ENCODE measurements around the gene MRPL49. TPM values are rescaled to one million over a fixed set of nuclear protein-coding genes. Genes with fewer than 3 reads are reported as not detected.
"Not testable (repeated sequence)": the region's sequence is repeated elsewhere in the genome, so short reads cannot be mapped to it uniquely, and the experiment has no call there.

Gene MRPL49
- polyA plus RNA-seq, 6 donors from 2014 or later = 68.8 to 111 (median 102) TPM

DNA sequence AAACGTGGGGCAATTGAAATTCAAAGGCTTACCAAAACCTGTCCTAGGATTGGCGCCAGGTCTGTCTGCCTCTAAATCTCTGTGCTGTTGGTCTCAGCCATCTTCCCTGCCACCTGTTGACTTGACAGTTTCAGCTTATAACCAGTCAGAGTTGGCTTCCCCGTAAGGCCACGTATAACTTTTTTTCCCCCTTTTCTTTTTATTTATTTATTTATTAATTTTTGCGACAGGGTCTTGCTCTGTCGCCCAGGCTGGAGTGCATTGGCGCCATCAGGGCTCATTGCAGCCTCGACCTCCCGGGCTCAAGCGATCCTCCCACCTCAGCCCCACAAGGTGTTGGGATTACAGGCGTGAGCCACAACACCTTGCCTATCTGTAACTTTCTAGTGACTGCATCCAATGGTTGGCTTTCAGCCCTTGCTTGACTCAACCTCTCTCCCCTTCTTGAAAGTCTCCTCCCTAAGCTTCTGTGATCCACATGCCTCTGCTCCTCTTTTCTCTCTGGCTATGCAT, 13.6 kb downstream of the MRPL49 start:
- Mint-ChIP-seq H3K27ac (peak overlapping the region in 5 of 6 donors; percentile 97 to 100 (median 99)), H3K36me3 (peaks cover 6 to 27% of the 10 kb centered on the region in 2 donors), H3K27me3 (no peaks in the 10 kb centered on the region), H3K4me1 (peaks cover 48 to 57% (median 55%) of the 10 kb centered on the region in 3 donors), H3K4me3 (peak overlapping the region; percentile 91 to 100 (median 99)), H3K9me3 (no peaks in the 10 kb centered on the region)
- DNase-seq (no peak), ATAC-seq (ENCODE audit: low read depth in 2 of 2) (no peak)

DNA sequence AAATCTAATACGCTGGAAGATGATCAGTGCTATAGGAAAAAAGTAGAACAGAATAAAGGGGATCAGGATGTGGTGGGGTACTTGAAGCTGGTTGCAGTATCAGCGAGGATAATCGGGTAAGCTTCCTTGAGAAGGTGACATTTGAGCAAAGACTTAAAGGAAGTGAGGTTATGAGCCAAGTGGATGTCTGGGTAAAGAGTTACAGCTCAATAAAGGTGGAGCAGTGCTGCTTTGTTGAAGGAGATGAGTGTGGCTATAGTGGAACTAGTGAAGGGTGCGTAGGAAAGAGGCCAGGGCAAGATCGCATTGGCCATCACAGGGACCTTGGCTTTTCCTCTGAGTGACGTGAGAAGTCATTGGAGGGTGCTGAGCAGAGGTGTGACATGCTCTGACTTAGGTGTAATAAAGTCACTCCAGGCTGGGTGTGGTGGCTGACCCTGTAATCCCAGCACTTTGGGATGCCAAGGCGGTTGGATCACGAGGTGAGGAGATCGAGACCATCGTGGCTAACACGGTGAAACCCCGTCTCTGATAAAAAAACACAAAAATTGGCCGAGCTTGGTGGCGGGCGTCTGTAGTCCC, 14.5 kb downstream of the MRPL49 start:
- DNase-seq (no peak), ATAC-seq (ENCODE audit: low read depth in 2 of 2) (no peak)
- peaks cover 38 to 50% (median 45%) of the 10 kb centered on the region in 3 donors for H3K4me1 Mint-ChIP-seq
- H3K27ac Mint-ChIP-seq = peak overlapping the region in 4 of 6 donors; percentile 5 to 97 (median 88)
- H3K36me3 Mint-ChIP-seq = peaks cover 6 to 27% of the 10 kb centered on the region in 2 donors
- peak overlapping the region in 6 of 8 donors; percentile 47 to 100 (median 94) for H3K4me3 Mint-ChIP-seq
- no peaks in the 10 kb centered on the region for H3K27me3 Mint-ChIP-seq
- H3K9me3 Mint-ChIP-seq = no peaks in the 10 kb centered on the region

DNA sequence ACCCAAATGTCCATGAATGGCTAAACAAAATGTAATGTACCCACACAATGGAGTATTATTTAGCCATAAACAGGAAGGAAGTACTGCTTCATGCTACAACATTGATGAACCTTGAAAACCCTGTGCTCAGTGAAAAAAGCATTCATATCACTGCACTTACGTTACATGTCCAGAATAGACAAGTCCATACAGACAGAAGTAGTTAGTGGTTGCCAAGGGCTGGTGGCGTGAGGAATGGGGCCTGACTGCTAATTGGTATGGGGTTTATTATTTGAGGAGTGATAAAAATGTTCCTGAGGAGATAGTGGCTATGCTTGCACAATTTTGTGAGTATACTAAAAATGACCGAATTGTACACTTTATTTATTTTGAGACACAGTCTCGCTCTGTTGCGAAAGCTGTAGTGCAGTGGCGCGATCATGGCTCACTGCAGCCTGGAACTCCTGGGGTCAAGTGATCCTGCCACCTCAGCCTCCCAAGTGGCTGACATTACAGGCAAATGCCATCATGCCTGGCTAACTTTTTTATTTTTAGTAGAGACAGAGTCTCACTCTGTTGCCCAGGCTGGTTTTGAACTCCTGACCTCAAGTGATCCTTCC, 19.9 kb downstream of the MRPL49 start:
- Mint-ChIP-seq H3K9me3 (no peaks in the 10 kb centered on the region), H3K27me3 (no peaks in the 10 kb centered on the region), H3K36me3 (no peaks in the 10 kb centered on the region), H3K4me1 (peaks cover 18 to 32% (median 32%) of the 10 kb centered on the region in 3 donors), H3K4me3 (no peak overlapping the region), H3K27ac (peak overlapping the region in 1 of 6 donors; percentile 4)
- no peak for ATAC-seq (ENCODE audit: low read depth in 2 of 2)
- DNase-seq = no peak

DNA sequence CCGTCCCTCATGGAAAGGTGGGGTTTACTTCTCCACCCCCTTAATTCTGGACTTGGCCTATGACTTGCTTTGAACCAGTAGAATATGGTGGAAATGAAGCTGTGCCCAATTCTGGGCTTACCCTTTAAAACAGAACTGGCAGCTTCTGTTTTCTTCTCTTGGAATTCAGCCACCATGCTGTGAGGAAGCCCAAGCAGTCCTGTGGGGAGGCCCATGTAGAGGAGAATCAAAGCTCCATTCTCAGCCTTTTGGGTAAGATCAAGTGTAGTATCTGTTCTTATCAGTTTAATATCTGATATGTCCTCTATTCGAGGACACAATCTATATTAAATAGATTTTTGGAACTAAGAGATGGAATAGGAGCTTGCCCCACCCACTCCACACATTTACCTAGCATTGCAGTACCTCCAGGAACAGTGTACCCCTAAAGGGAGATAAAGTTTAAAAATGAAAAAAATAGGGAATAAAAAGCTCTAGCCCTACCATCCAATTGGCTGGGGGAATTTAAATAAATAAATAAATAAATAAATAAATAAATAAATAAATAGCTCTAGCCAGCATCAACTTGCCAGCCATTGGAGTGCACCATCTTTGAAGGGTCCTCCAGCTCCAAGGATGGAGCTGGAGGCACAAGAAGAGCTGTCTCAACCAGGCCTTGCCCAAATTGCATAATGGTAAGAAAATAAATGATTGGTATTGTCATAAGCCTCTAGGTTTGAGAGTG, 25.4 kb downstream of the MRPL49 start:
- H3K27me3 Mint-ChIP-seq = no peaks in the 10 kb centered on the region
- no peak for DNase-seq
- no peak overlapping the region for H3K27ac Mint-ChIP-seq
- H3K4me3 Mint-ChIP-seq = no peak overlapping the region
- H3K36me3 Mint-ChIP-seq = no peaks in the 10 kb centered on the region
- peaks cover 31 to 40% (median 39%) of the 10 kb centered on the region in 3 donors for H3K4me1 Mint-ChIP-seq
- ATAC-seq (ENCODE audit: low read depth in 2 of 2) = no peak
- H3K9me3 Mint-ChIP-seq = peaks cover 0 to 3% (median 0%) of the 10 kb centered on the region in 7 donors

DNA sequence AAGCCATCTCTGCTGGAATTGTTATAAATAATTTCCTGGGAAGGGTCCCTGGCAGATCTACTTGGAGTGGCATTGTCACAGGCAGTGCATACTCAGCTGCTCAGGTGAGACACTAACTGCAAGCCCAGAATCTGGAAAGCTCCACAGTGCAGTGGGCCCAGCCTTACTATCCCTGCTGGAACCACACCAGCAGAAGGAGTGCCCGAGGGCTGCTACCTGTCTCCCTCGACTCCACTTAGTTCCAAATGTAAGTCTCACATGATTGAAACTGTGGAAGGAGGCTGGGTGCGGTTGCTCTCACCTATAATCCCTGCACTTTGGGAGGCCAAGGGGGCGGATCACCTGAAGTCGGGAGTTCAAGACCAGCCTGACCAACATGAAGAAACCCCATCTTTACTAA, 26.5 kb downstream of the MRPL49 start:
- H3K27me3 Mint-ChIP-seq = no peaks in the 10 kb centered on the region
- ATAC-seq (ENCODE audit: low read depth in 2 of 2) = no peak
- DNase-seq = no peak
- H3K36me3 Mint-ChIP-seq = no peaks in the 10 kb centered on the region
- no peak overlapping the region for H3K4me3 Mint-ChIP-seq
- H3K27ac Mint-ChIP-seq = peak overlapping the region in 2 of 6 donors; percentile 31 to 33
- peaks cover 32 to 44% (median 44%) of the 10 kb centered on the region in 3 donors for H3K4me1 Mint-ChIP-seq
- peaks cover 0 to 3% (median 0%) of the 10 kb centered on the region in 7 donors for H3K9me3 Mint-ChIP-seq

DNA sequence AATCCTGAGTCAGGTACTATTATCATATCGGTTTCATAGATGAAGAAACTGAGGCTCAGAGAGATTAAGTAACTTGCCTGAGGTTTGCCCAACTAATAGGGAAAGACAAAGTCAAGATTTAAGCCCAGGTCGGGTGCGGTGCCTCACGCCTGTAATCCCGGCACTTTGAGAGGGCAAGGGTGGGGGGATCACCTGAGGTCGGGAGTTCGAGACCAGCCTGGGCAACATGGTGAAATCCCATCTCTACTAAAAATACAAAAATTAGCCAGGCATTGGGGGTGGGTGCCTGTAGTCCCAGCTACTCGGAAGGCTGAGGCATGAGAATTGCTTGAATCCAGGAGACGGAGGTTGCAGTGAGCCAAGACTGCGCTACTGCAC, 28.0 kb downstream of the MRPL49 start:
- peaks cover 32 to 44% (median 43%) of the 10 kb centered on the region in 3 donors for H3K4me1 Mint-ChIP-seq
- not testable (repeated sequence) for DNase-seq

DNA sequence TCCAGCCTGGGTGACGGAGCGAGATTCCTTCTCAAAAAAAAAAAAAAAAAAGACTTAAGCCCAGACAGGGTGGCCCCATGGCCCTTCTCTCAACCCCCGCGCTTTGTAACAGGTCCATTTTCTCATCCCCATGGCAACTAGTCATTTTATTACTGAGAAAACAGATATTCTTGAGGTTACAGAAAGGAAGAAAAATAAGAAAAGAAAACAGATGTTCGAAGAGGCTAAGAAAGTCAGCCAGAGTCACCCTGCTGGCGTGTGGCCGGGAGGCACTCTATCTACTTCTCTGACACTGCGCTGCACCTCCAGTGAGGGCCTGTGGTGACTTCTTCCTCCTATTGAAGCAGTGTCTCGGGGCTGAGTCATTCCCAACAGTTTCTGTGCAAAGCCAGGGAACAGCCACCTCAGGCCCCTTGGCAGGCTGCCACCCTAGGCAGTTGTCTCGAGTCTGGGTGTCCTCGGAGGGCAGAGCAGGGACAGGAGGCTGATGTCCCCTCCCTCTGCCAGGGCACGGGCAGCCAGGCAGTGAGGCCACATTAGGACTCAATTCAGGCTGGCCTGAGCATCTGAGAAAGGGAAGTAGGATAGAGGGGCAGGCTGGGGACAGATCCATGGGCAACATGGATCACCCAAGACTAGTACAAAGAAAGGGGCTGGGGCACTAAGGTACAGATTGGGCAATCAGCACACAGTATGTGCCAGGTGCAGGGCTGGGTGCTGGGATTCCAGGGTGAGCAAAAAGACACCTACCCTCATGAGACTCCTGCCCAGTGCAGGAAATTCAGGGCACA, 28.6 kb downstream of the MRPL49 start:
- DNase-seq (no peak), ATAC-seq (ENCODE audit: low read depth in 2 of 2) (peak; percentile 48 to 56)
- H3K36me3 Mint-ChIP-seq = no peaks in the 10 kb centered on the region
- peak overlapping the region in 2 of 8 donors; percentile 25 to 71 for H3K4me3 Mint-ChIP-seq
- peaks cover 32 to 41% (median 38%) of the 10 kb centered on the region in 3 donors for H3K4me1 Mint-ChIP-seq
- peaks cover 0 to 3% (median 0%) of the 10 kb centered on the region in 7 donors for H3K9me3 Mint-ChIP-seq
- no peaks in the 10 kb centered on the region for H3K27me3 Mint-ChIP-seq
- peak overlapping the region in 2 of 6 donors; percentile 3 to 87 for H3K27ac Mint-ChIP-seq

More for the DNA sequence above, 28.0 kb downstream of the MRPL49 start:
- Mint-ChIP-seq H3K27ac (peak overlapping the region in 1 of 6 donors; percentile 37), H3K4me3 (peak overlapping the region in 1 of 8 donors; percentile 25)
- not testable (repeated sequence) for ATAC-seq (ENCODE audit: low read depth in 2 of 2); H3K27me3 Mint-ChIP-seq; H3K9me3 Mint-ChIP-seq; H3K36me3 Mint-ChIP-seq

DNA sequence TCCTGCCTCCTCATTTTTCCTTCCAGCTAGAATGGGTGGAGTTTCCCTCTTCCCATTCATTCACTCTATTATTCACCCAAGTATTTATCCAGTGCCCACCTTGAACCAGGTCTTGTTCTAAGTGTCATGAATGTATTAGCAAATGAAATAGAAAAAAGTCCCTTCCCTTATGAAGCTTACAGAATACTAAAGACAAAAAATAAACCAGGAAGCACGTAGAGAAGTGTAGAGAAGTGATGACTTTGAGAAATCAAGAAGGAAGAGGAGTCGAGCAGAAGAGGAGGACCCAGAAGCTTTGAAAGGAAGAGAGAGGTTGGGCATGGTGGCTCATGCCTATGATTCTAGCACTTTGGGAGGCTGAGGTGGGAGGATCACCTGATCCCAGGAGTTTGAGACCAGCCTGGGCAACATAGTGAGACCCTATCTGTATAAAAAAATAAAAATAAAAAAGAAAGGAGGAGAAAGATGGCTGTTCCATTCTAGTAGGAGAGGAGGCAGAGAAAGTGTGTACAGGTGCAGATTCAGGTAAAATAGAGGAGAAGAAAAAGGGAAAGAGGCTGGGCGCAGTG, 29.3 kb downstream of the MRPL49 start:
- peaks cover 29 to 33% (median 31%) of the 10 kb centered on the region in 3 donors for H3K4me1 Mint-ChIP-seq
- no peak for ATAC-seq (ENCODE audit: low read depth in 2 of 2)
- peaks cover 0 to 3% (median 0%) of the 10 kb centered on the region in 7 donors for H3K9me3 Mint-ChIP-seq
- peak overlapping the region in 4 of 6 donors; percentile 2 to 66 (median 20) for H3K27ac Mint-ChIP-seq
- DNase-seq = no peak
- H3K4me3 Mint-ChIP-seq = peak overlapping the region in 4 of 8 donors; percentile 5 to 36 (median 16)
- H3K27me3 Mint-ChIP-seq = no peaks in the 10 kb centered on the region
- H3K36me3 Mint-ChIP-seq = no peaks in the 10 kb centered on the region

DNA sequence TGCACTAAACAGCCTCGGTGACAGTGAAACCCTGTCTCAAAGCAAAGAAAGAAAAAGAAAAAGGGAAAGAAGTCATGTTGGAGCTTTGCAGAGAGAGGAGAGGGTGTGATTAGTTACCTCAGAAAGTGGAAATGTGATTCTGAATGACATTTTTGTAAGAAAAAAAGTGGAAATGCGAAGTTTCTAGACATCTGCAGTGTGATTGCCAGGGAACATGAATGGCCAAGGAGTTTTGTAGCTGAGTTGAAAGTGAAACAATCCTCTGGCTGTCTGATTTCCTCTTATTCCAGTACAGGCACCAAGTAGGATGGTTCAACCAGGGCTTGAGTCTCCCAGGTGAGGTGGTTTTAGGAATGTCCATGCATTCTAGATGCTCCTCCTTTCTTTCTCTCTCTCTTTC, 30.0 kb downstream of the MRPL49 start:
- Mint-ChIP-seq H3K27ac (peak overlapping the region in 4 of 6 donors; percentile 3 to 84 (median 28)), H3K27me3 (no peaks in the 10 kb centered on the region), H3K36me3 (no peaks in the 10 kb centered on the region), H3K4me1 (peaks cover 23 to 31% (median 25%) of the 10 kb centered on the region in 3 donors), H3K9me3 (peaks cover 0 to 3% (median 0%) of the 10 kb centered on the region in 7 donors), H3K4me3 (peak overlapping the region in 2 of 8 donors; percentile 5 to 11)
- DNase-seq = no peak
- peak in 1 of 2 donors; percentile 52 for ATAC-seq (ENCODE audit: low read depth in 2 of 2)

DNA sequence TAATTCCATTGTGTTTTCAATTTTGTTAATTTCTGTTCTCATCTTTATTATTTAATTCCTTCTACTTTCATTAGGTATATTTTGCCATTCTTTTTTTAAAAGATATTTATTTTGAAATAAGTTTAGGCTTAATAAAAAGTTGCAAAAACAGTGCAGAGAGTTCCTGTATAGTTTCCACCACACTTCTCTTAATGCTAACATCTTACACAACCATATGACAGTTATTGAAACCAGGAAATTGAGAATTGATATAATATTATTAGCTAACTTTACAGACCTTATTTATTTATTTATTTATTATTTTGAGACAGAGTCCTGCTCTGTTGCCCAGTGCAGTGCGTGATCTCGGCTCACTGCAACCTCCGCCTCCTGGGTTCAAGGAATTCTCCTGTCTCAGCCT, 34.1 kb downstream of the MRPL49 start:
- DNase-seq (no peak), ATAC-seq (ENCODE audit: low read depth in 2 of 2) (no peak)
- no peaks in the 10 kb centered on the region for H3K36me3 Mint-ChIP-seq
- peaks cover 13 to 18% (median 17%) of the 10 kb centered on the region in 3 donors for H3K4me1 Mint-ChIP-seq
- H3K27ac Mint-ChIP-seq = no peak overlapping the region
- no peaks in the 10 kb centered on the region for H3K9me3 Mint-ChIP-seq
- no peak overlapping the region for H3K4me3 Mint-ChIP-seq
- H3K27me3 Mint-ChIP-seq = no peaks in the 10 kb centered on the region

DNA sequence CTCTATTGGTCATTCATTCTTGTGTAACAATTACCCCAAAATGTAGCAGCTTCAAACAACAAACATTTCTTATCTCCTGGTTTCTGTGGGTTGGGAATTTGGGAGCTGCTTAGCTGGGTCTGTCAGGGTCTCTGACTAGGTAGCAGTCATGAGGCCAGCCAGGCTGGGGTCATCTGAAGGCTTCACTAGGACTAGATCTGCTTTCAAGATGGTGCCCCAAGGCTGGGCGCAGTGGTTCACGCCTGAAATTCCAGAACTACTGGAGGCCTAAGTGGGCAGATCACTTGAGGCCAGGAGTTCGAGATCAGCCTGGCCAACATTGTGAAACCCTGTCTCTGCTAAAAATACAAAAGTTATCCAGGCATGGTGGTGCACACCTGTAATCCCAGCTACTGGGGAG, 34.8 kb downstream of the MRPL49 start:
- no peaks in the 10 kb centered on the region for H3K9me3 Mint-ChIP-seq
- peaks cover 7 to 12% (median 11%) of the 10 kb centered on the region in 3 donors for H3K4me1 Mint-ChIP-seq
- ATAC-seq (ENCODE audit: low read depth in 2 of 2) = no peak
- DNase-seq = no peak
- peak overlapping the region in 1 of 6 donors; percentile 26 for H3K27ac Mint-ChIP-seq
- H3K27me3 Mint-ChIP-seq = no peaks in the 10 kb centered on the region
- H3K4me3 Mint-ChIP-seq = no peak overlapping the region
- no peaks in the 10 kb centered on the region for H3K36me3 Mint-ChIP-seq

DNA sequence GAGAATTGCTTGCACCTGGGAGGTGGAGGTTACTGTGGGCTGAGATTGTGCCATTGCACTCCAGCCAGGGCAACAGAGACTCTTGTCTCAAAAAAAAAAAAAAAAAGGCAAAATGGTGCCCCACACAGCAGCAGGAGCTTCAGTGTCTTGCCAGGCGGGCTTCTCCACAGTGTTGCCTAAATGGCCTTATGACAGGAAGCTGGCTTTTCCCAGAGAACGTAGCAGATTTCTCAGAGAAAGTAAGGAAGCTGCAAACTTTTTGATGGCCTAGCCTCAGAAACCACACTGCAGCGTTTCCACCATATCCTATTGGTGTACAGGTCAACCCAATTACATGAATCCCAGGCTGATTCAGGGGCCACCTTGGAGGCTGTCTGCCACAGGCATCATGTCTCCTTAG, 35.2 kb downstream of the MRPL49 start:
- H3K36me3 Mint-ChIP-seq = no peaks in the 10 kb centered on the region
- no peaks in the 10 kb centered on the region for H3K27me3 Mint-ChIP-seq
- peak overlapping the region in 1 of 6 donors; percentile 26 for H3K27ac Mint-ChIP-seq
- no peak for DNase-seq
- H3K4me3 Mint-ChIP-seq = no peak overlapping the region
- no peaks in the 10 kb centered on the region for H3K9me3 Mint-ChIP-seq
- peaks cover 2 to 8% (median 7%) of the 10 kb centered on the region in 3 donors for H3K4me1 Mint-ChIP-seq
- ATAC-seq (ENCODE audit: low read depth in 2 of 2) = no peak
